Lower leg skin (tissue), 3 donors: Measurements from ENCODE around the gene NUTM2B.
"Not testable (repeated sequence)": the region's sequence is repeated elsewhere in the genome, so short reads cannot be mapped to it uniquely, and the experiment has no call there.

Experiments
- CTCF ChIP-seq, 3 donors: fragments of 450-650 bp; IDR thresholded peaks; one replicate each; pipeline ENCODE4 v1.5.1; 2016; ENCODE audit warnings: antibody characterized with exemption in 3 of 3, mild to moderate bottlenecking in 3 of 3, moderate library complexity in 2 of 3
- POLR2A ChIP-seq, 2 donors: fragments of 450-650 bp; IDR thresholded peaks; one replicate each; pipeline ENCODE4 v1.6.1; 2016 to 2017; ENCODE audit warnings: antibody characterized with exemption in 2 of 2, mild to moderate bottlenecking in 1 of 2, moderate library complexity in 1 of 2

- not testable (repeated sequence) for TF ChIP-seq POLR2A, CTCF (IDR thresholded peaks at IDR 0.05)
These were observed 39.7 kb upstream of the NUTM2B start for GRCh38 chr10:79663287-79663686.
